Erythroblast (primary cell): ENCODE results near the gene RPL10A.

Experiments used
- GATA1 ChIP-seq: IDR thresholded peaks from 2 replicates; pipeline ENCODE4 v1.6.1; 2011; ENCODE audit warnings: low read depth, mild to moderate bottlenecking, control low read depth, low read length, moderate library complexity
- POLR2A ChIP-seq: IDR thresholded peaks from 2 replicates; pipeline ENCODE4 v1.6.1; 2011; ENCODE audit warnings: mild to moderate bottlenecking, low read length

DNA sequence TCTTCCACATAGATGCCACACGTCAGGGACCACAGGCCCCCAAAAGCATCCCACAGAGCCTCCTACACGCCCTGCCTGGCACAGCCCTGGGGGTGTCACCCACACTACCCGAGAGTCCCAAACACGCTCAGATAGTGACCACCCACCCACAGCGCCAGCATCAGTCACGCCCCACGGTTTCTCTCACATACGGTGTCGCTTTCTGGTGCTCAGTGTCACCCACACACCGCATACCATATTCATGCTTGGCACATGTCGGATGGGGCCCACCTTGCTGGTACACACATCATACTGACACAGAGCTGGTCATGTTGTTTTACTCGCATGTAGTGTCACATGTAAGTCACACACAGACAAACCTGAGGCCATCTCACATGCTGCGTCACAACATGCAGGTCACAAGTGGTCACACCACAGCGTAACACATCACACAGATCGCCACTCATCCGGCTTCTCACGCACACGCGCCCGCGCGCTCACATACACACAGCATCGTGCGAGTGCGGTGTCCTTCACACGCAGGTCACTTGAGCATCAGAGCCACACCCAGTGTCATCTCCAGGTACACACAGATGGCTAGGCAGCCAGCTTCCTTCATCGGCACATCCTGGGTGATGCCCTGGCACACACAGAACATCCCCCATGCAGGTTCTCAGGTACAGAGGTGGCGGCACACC, 25.2 kb downstream of the RPL10A start:
- TF ChIP-seq POLR2A = no peak
- TF ChIP-seq GATA1 = no peak
